GM03348 (cell line): Measurements from ENCODE around the gene SULT1C3.

Source experiments
- DNase-seq: peaks from one replicate; pipeline ENCODE4 v3.0.0; 2012; ENCODE audit warnings: low spot score

Gene SULT1C3

DNA sequence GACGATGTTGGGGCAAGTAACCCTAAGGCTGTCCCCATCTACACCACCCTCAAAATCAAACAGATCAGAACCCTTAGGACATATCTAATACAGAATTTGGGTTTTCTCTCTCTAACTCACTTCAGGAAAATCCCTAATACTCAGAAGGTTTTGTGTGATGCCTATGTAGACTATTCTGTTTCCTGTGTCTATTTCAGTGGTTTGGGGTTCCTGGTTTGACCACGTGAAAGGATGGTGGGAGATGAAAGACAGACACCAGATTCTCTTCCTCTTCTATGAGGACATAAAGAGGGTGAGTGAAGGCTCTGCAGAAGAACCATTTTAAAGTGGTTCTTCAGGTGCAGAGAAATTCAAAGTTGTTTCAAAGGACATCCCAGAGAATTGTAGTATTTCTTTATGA is 65.2 kb downstream of the SULT1C3 start:
- no peak for DNase-seq

- no peak for DNase-seq
These were observed 66.1 kb downstream of the SULT1C3 start for GRCh38 chr2:108305901-108306300.

GRCh38 chr2:108309903-108310302 is 70.1 kb downstream of the SULT1C3 start:
- DNase-seq, result no peak
